MM.1S (cell line): Measurements from ENCODE around the gene STRN3.

Experiments used
- DNase-seq: peaks from one replicate; pipeline ENCODE4 v3.0.0-alpha.2; 2015
- H2AFZ ChIP-seq: fragments of 300-600 bp; sonication (generic); 2 replicates; pipeline ENCODE4 v1.6.0; 2016; ENCODE audit warnings: antibody characterized with exemption, low read length
- H3F3A ChIP-seq: fragments of 300-600 bp; sonication (generic); 2 replicates; pipeline ENCODE4 v1.6.1; 2016; ENCODE audit warnings: mild to moderate bottlenecking, antibody characterized with exemption, low read length, moderate library complexity, mixed read lengths; ENCODE audit not compliant: insufficient read depth
- H3K27ac ChIP-seq: fragments of 300-600 bp; sonication (generic); 2 replicates; pipeline ENCODE4 v1.5.1; 2016; ENCODE audit warnings: mild to moderate bottlenecking, low read length
- H3K27me3 ChIP-seq: fragments of 300-600 bp; sonication (generic); replicated peaks from 2 replicates; pipeline ENCODE4 v1.6.0; 2016; ENCODE audit warnings: low read length; ENCODE audit not compliant: insufficient read depth
- H3K36me3 ChIP-seq: fragments of 300-600 bp; sonication (generic); replicated peaks from 2 replicates; pipeline ENCODE4 v1.6.1; 2016; ENCODE audit warnings: mild to moderate bottlenecking, low read length, mixed read lengths; ENCODE audit not compliant: insufficient read depth
- H3K4me1 ChIP-seq: fragments of 300-600 bp; sonication (generic); 2 replicates; pipeline ENCODE4 v1.6.1; 2016; ENCODE audit warnings: low read length, mixed read lengths
- H3K4me2 ChIP-seq: fragments of 300-600 bp; sonication (generic); 2 replicates; pipeline ENCODE4 v1.6.0; 2016; ENCODE audit warnings: low read depth, low read length
- H3K4me3 ChIP-seq: fragments of 300-600 bp; sonication (generic); 2 replicates; pipeline ENCODE4 v1.5.1; 2016; ENCODE audit warnings: low read length, mixed read lengths
- H3K79me2 ChIP-seq: fragments of 300-600 bp; sonication (generic); 2 replicates; pipeline ENCODE4 v1.6.1; 2016; ENCODE audit warnings: mixed run types, low read length, mixed read lengths
- H3K9ac ChIP-seq: fragments of 300-600 bp; sonication (generic); 2 replicates; pipeline ENCODE4 v1.6.1; 2016; ENCODE audit warnings: low read length, mixed read lengths
- H3K9me2 ChIP-seq: fragments of 300-600 bp; sonication (generic); replicated peaks from 2 replicates; pipeline ENCODE4 v1.6.1; 2016; ENCODE audit warnings: mild to moderate bottlenecking, low read length, mixed read lengths; ENCODE audit not compliant: insufficient read depth
- H3K9me3 ChIP-seq: fragments of 300-600 bp; sonication (generic); replicated peaks from 2 replicates; pipeline ENCODE4 v1.6.1; 2016; ENCODE audit warnings: mild to moderate bottlenecking, low read length, mixed read lengths; ENCODE audit not compliant: insufficient read depth
- H4K20me1 ChIP-seq: fragments of 300-600 bp; sonication (generic); 2 replicates; pipeline ENCODE4 v1.6.1; 2016; ENCODE audit warnings: mild to moderate bottlenecking, low read length, moderate library complexity, mixed read lengths; ENCODE audit not compliant: insufficient read depth
- EZH2 ChIP-seq: fragments of 300-600 bp; sonication (generic); optimal IDR thresholded peaks from 2 replicates; pipeline ENCODE3; 2017; ENCODE audit warnings: low read depth, mild to moderate bottlenecking, antibody characterized with exemption, low read length, mixed read lengths
- EZH2phosphoT487 ChIP-seq: fragments of 300-600 bp; sonication (generic); IDR thresholded peaks from 2 replicates; pipeline ENCODE4 v1.6.1; 2018; ENCODE audit warnings: antibody characterized with exemption, low read length
- TF ChIP-seq, protein P1 (sequence below): fragments of 300-600 bp; sonication (generic); IDR thresholded peaks from 2 replicates; pipeline ENCODE4 v1.5.1; 2016; ENCODE audit warnings: antibody characterized with exemption, low read length, mixed read lengths

The STRN3 gene

DNA sequence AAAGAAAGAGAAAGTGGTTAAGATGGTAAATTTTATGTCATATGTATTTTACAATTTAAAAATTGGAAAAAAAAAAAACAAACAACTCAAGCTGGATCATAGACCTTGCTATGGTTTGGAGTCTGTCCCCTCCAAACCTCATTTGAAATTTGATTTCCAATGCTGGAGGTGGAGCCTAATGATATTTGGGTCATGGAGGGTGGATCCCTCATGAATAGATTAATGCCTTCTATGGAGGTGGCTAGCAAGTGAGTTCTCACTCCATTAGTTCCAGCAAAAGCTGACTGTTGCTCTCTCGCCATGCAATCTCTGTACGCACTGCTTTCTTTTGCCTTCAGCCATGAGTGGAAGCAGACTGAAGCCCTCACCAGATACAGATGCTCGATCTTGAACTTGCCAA, 22.9 kb downstream of the STRN3 start:
- Histone ChIP-seq H3K36me3 (no peaks in the 10 kb centered on the region), H3K4me3 (no peak overlapping the region), H3K27me3 (no peaks in the 10 kb centered on the region), H3K79me2 (peaks cover 35% of the 10 kb centered on the region), H3K9me3 (no peaks in the 10 kb centered on the region), H2AFZ (no peak overlapping the region), H3K9ac (no peak overlapping the region), H4K20me1 (no peaks in the 10 kb centered on the region), H3K9me2 (no peaks in the 10 kb centered on the region), H3F3A (no peaks in the 10 kb centered on the region), H3K4me2 (no peak overlapping the region), H3K27ac (no peak overlapping the region), H3K4me1 (no peaks in the 10 kb centered on the region)
- DNase-seq, result no peak
- TF ChIP-seq EZH2 (no peak), EZH2phosphoT487 (no peak)
- TF ChIP-seq, protein P1, sequence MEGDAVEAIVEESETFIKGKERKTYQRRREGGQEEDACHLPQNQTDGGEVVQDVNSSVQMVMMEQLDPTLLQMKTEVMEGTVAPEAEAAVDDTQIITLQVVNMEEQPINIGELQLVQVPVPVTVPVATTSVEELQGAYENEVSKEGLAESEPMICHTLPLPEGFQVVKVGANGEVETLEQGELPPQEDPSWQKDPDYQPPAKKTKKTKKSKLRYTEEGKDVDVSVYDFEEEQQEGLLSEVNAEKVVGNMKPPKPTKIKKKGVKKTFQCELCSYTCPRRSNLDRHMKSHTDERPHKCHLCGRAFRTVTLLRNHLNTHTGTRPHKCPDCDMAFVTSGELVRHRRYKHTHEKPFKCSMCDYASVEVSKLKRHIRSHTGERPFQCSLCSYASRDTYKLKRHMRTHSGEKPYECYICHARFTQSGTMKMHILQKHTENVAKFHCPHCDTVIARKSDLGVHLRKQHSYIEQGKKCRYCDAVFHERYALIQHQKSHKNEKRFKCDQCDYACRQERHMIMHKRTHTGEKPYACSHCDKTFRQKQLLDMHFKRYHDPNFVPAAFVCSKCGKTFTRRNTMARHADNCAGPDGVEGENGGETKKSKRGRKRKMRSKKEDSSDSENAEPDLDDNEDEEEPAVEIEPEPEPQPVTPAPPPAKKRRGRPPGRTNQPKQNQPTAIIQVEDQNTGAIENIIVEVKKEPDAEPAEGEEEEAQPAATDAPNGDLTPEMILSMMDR, result no peak

DNA sequence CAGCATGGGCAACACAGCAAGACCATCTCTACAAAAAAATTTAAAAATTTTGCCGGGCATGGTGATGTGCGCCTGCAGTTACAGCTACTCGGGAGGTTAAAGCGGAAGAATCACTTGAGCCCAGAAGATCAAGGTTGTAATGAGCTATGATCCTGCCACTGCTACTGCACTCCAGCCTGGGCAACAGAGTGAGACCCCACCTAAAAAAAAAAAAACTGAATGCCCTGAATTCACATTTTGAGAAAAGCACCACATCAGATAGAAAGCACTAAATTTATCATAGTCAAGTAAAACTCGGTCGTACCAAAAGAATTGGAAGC, 24.9 kb downstream of the STRN3 start:
- Histone ChIP-seq H3K27me3 (no peaks in the 10 kb centered on the region), H3K36me3 (no peaks in the 10 kb centered on the region), H3K4me2 (no peak overlapping the region), H3K9ac (no peak overlapping the region), H3K79me2 (peaks cover 47% of the 10 kb centered on the region), H3K9me3 (no peaks in the 10 kb centered on the region), H3K9me2 (no peaks in the 10 kb centered on the region), H3K4me3 (no peak overlapping the region), H3K4me1 (no peaks in the 10 kb centered on the region), H3K27ac (no peak overlapping the region), H3F3A (no peaks in the 10 kb centered on the region), H2AFZ (no peak overlapping the region), H4K20me1 (no peaks in the 10 kb centered on the region)
- TF ChIP-seq EZH2 (no peak), EZH2phosphoT487 (no peak)
- TF ChIP-seq, protein P1, result no peak
- DNase-seq, result no peak

DNA sequence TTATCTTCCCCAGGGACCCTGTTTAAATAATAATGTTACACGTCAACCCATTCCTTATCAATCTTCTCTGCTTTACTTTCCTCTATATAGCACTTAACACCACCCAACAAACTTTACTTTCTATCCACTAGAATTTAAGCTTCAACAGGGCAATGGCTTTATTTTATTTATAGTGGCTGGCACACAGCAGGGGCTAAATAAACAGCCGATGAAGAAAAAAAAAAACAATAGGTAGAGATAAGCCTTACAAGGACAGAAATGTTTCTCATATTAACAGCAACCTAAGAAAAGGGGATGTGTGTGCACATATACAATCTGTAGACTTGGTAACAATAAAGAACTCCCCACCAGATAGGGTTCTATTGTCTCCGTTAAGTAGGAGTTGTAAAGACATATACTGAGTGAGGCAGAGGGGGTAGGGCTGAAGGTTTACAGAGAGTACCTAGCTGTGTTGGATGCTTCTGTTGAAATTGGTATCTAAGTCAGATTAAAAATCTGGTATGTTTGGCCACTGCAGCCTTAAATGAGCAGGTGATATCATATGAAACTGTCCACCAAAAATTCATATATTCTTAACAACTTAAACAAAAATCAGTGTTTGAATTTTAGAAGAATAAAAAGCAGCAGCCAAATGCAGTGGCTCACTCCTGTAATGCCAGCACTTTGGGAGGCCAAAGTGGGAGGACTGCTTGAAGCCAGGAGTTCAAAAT, 25.4 kb downstream of the STRN3 start:
- H3K9me2 ChIP-seq, result no peaks in the 10 kb centered on the region
- no peak overlapping the region for H3K27ac ChIP-seq
- no peak overlapping the region for H3K9ac ChIP-seq
- H3K4me1 ChIP-seq, result no peaks in the 10 kb centered on the region
- no peaks in the 10 kb centered on the region for H3K27me3 ChIP-seq
- no peaks in the 10 kb centered on the region for H4K20me1 ChIP-seq
- no peaks in the 10 kb centered on the region for H3F3A ChIP-seq
- H3K9me3 ChIP-seq, result no peaks in the 10 kb centered on the region
- H3K36me3 ChIP-seq, result no peaks in the 10 kb centered on the region
- H3K4me2 ChIP-seq, result no peak overlapping the region
- H3K79me2 ChIP-seq, result peaks cover 52% of the 10 kb centered on the region
- H2AFZ ChIP-seq, result no peak overlapping the region
- DNase-seq, result no peak
- TF ChIP-seq, protein P1, result no peak
- TF ChIP-seq EZH2 (no peak), EZH2phosphoT487 (no peak)
- H3K4me3 ChIP-seq, result no peak overlapping the region
